Measurements from ENCODE around the gene DLST. TPM values are rescaled to one million over a fixed set of nuclear protein-coding genes. Genes with fewer than 3 reads are reported as not detected.

The DLST gene
- total RNA-seq, 1 donor from 2014 or later: 101 TPM

GRCh38 chr14:74853581-74853980, 28.1 kb upstream of the DLST start:
- Mint-ChIP-seq H3K4me3 (ENCODE audit: unreplicated experiment) (no peak overlapping the region), H3K9me3 (ENCODE audit: unreplicated experiment) (no peaks in the 10 kb centered on the region), H3K27me3 (ENCODE audit: unreplicated experiment) (no peaks in the 10 kb centered on the region), H3K36me3 (ENCODE audit: unreplicated experiment) (peaks cover 2% of the 10 kb centered on the region), H3K4me1 (ENCODE audit: unreplicated experiment) (peaks cover 33% of the 10 kb centered on the region), H3K27ac (ENCODE audit: unreplicated experiment) (peak overlapping the region; percentile 80)
- TF ChIP-seq, protein P1, sequence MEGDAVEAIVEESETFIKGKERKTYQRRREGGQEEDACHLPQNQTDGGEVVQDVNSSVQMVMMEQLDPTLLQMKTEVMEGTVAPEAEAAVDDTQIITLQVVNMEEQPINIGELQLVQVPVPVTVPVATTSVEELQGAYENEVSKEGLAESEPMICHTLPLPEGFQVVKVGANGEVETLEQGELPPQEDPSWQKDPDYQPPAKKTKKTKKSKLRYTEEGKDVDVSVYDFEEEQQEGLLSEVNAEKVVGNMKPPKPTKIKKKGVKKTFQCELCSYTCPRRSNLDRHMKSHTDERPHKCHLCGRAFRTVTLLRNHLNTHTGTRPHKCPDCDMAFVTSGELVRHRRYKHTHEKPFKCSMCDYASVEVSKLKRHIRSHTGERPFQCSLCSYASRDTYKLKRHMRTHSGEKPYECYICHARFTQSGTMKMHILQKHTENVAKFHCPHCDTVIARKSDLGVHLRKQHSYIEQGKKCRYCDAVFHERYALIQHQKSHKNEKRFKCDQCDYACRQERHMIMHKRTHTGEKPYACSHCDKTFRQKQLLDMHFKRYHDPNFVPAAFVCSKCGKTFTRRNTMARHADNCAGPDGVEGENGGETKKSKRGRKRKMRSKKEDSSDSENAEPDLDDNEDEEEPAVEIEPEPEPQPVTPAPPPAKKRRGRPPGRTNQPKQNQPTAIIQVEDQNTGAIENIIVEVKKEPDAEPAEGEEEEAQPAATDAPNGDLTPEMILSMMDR (IDR thresholded peaks at IDR 0.05): no peak
- DNase-seq (ENCODE audit: extremely low spot score, unreplicated experiment): no peak

DNA sequence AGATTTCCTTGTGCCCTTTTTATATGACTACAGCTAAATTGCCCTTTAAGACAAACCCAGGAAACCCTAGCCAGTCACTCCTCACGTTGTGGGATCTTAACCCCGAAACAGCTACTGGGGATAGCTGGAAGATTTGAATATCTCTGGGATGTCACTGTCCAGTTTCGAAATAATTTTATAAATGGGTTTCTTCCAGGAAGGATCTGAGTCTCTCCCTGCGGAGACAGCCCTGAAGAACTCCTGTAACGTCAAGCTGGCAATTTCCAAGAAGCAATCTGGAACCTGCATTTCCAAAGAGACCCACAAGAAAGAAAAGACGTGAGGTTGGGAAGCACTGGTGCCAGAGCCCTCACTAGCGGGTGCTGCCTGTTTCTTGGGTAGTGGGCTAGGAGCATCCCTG, 26.7 kb upstream of the DLST start:
- TF ChIP-seq, protein P1 (IDR thresholded peaks at IDR 0.05): no peak
- Mint-ChIP-seq H3K4me1 (ENCODE audit: unreplicated experiment) (peaks cover 25% of the 10 kb centered on the region), H3K27ac (ENCODE audit: unreplicated experiment) (no peak overlapping the region), H3K9me3 (ENCODE audit: unreplicated experiment) (no peaks in the 10 kb centered on the region), H3K36me3 (ENCODE audit: unreplicated experiment) (peaks cover 2% of the 10 kb centered on the region), H3K27me3 (ENCODE audit: unreplicated experiment) (no peaks in the 10 kb centered on the region), H3K4me3 (ENCODE audit: unreplicated experiment) (no peak overlapping the region)
- no peak for DNase-seq (ENCODE audit: extremely low spot score, unreplicated experiment)

DNA sequence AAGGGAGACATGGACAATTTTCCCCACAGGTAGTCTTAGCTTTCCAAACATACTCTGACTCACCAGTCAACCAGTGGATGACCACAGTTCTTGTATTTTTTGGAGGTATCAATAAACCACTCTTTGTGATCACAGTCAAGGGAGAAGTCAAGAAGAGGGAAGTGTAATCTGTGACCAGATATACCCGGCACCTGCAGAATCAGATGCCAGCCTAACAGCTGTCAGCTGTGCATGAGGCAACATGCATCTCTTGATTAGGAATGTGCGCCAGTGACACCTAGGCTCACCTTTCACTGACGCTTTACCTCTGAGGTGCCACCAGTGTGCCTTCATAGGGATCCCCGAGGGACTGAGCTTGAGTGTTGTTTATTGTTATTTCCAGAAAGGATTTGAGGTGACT, 25.8 kb upstream of the DLST start:
- H3K9me3 Mint-ChIP-seq (ENCODE audit: unreplicated experiment): no peaks in the 10 kb centered on the region
- peaks cover 33% of the 10 kb centered on the region for H3K4me1 Mint-ChIP-seq (ENCODE audit: unreplicated experiment)
- no peak overlapping the region for H3K27ac Mint-ChIP-seq (ENCODE audit: unreplicated experiment)
- no peak for DNase-seq (ENCODE audit: extremely low spot score, unreplicated experiment)
- no peak overlapping the region for H3K4me3 Mint-ChIP-seq (ENCODE audit: unreplicated experiment)
- no peaks in the 10 kb centered on the region for H3K27me3 Mint-ChIP-seq (ENCODE audit: unreplicated experiment)
- H3K36me3 Mint-ChIP-seq (ENCODE audit: unreplicated experiment): peaks cover 2% of the 10 kb centered on the region
- TF ChIP-seq, protein P1 (IDR thresholded peaks at IDR 0.05): no peak

GRCh38 chr14:74856366-74856765, 25.4 kb upstream of the DLST start:
- H3K4me1 Mint-ChIP-seq (ENCODE audit: unreplicated experiment): peaks cover 34% of the 10 kb centered on the region
- peaks cover 2% of the 10 kb centered on the region for H3K36me3 Mint-ChIP-seq (ENCODE audit: unreplicated experiment)
- no peak for DNase-seq (ENCODE audit: extremely low spot score, unreplicated experiment)
- TF ChIP-seq, protein P1 (IDR thresholded peaks at IDR 0.05): no peak
- H3K4me3 Mint-ChIP-seq (ENCODE audit: unreplicated experiment): no peak overlapping the region
- no peaks in the 10 kb centered on the region for H3K9me3 Mint-ChIP-seq (ENCODE audit: unreplicated experiment)
- H3K27me3 Mint-ChIP-seq (ENCODE audit: unreplicated experiment): no peaks in the 10 kb centered on the region
- H3K27ac Mint-ChIP-seq (ENCODE audit: unreplicated experiment): no peak overlapping the region

- no peak for DNase-seq (ENCODE audit: extremely low spot score, unreplicated experiment)
Measured at GRCh38 chr14:74858022-74858421, 23.7 kb upstream of the DLST start.

More at GRCh38 chr14:74858022-74858421, 23.7 kb upstream of the DLST start:
- Mint-ChIP-seq H3K27ac (ENCODE audit: unreplicated experiment) (no peak overlapping the region), H3K4me1 (ENCODE audit: unreplicated experiment) (peaks cover 23% of the 10 kb centered on the region), H3K36me3 (ENCODE audit: unreplicated experiment) (peaks cover 2% of the 10 kb centered on the region), H3K27me3 (ENCODE audit: unreplicated experiment) (no peaks in the 10 kb centered on the region), H3K4me3 (ENCODE audit: unreplicated experiment) (no peak overlapping the region), H3K9me3 (ENCODE audit: unreplicated experiment) (no peaks in the 10 kb centered on the region)
- TF ChIP-seq, protein P1 (IDR thresholded peaks at IDR 0.05): no peak
